ENCODE data around the gene TSPAN15. TPM values are rescaled to one million over a fixed set of nuclear protein-coding genes. Genes with fewer than 3 reads are reported as not detected.

TSPAN15 gene
- total RNA-seq, 2 experiments from 2014 or later, result 0.58 to 1.2 TPM

DNA sequence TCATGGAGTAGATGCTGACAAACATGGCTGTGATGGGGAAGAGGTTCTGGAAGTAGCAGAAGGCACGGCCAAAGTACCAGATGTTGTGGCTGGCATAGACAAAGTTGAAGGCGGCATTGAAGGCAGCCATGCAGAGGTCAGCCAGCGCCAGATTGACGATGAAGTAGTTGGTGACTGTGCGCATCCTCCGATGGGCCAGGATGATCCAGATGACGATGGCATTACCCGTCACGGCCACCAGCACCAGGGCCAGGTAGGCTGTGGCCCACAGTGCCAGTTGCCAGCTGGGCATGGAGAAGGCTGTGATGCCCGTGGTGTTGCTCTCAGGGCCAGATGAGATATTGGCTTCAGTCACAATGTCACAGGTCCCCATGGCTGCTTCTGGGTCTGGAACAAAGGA is 35.3 kb upstream of the TSPAN15 start:
- H3K27me3 Mint-ChIP-seq, result peaks cover 1% of the 10 kb centered on the region
- ATAC-seq, result no peak
- H3K9me3 Mint-ChIP-seq, result no peaks in the 10 kb centered on the region
- no peaks in the 10 kb centered on the region for H3K36me3 Mint-ChIP-seq (ENCODE audit: low read depth)
- no peak overlapping the region for H3K27ac Mint-ChIP-seq
- peaks cover 2% of the 10 kb centered on the region for H3K4me1 Mint-ChIP-seq (ENCODE audit: low read depth)
- CTCF ChIA-PET, result no interaction called here
- H3K4me3 Mint-ChIP-seq, result no peak overlapping the region
- DNase-seq, result no peak
- intact Hi-C loops (cut with micrococcal nuclease), result no loop called here
- POLR2A ChIA-PET, result interaction anchor here (0.8 kb wide), 1 partner anchor 55 kb away, joined by 3 read pairs; no protein-coding TSS in a partner anchor
- TF ChIP-seq, protein P1, sequence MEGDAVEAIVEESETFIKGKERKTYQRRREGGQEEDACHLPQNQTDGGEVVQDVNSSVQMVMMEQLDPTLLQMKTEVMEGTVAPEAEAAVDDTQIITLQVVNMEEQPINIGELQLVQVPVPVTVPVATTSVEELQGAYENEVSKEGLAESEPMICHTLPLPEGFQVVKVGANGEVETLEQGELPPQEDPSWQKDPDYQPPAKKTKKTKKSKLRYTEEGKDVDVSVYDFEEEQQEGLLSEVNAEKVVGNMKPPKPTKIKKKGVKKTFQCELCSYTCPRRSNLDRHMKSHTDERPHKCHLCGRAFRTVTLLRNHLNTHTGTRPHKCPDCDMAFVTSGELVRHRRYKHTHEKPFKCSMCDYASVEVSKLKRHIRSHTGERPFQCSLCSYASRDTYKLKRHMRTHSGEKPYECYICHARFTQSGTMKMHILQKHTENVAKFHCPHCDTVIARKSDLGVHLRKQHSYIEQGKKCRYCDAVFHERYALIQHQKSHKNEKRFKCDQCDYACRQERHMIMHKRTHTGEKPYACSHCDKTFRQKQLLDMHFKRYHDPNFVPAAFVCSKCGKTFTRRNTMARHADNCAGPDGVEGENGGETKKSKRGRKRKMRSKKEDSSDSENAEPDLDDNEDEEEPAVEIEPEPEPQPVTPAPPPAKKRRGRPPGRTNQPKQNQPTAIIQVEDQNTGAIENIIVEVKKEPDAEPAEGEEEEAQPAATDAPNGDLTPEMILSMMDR (IDR thresholded peaks at IDR 0.05), result no peak

DNA sequence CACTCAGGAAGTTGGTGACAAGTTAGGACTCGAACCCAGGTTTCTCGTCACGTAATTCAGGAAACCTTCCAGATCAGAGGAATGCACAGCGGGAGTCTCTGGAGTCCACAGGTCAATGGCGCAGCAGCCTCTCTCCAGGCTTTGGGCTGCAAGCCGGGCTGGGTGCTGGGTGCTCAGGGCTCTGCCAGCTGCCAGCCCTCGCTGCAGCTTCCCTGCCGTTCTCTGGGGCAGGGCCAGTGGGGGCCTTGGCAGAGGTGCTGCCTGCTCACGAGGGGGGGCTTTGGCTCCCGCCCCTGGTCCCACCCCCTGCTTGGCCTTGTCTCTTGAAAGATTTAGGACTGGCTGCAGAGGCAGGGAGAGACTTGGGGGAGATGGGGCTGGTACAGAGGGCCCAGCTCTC is 34.6 kb upstream of the TSPAN15 start, which contains the start of gene TACR2:
TACR2 (minus strand) TSS at position 224 of the 400 bp plus-strand sequence. CDS start 595 bp downstream, outside the sequence.
- ChIA-PET CTCF (interaction anchor here (1.3 to 1.7 kb wide), 2 partner anchors 8 to 179 kb away, joined by 3 to 8 read pairs; no protein-coding TSS in a partner anchor), POLR2A (interaction anchor here (0.6 to 0.8 kb wide), 2 partner anchors 56 to 82 kb away, joined by 3 read pairs; no protein-coding TSS in a partner anchor)
- TF ChIP-seq, protein P1 (IDR thresholded peaks at IDR 0.05), result no peak
- Mint-ChIP-seq H3K4me1 (ENCODE audit: low read depth) (peaks cover 2% of the 10 kb centered on the region), H3K36me3 (ENCODE audit: low read depth) (no peaks in the 10 kb centered on the region), H3K4me3 (no peak within 1 kb of the TSS), H3K9me3 (no peaks in the 10 kb centered on the region), H3K27me3 (peaks cover 1% of the 10 kb centered on the region), H3K27ac (no peak within 1 kb of the TSS)
- DNase-seq, result no peak
- intact Hi-C loops (cut with micrococcal nuclease), result no loop called here
- ATAC-seq, result no peak

DNA sequence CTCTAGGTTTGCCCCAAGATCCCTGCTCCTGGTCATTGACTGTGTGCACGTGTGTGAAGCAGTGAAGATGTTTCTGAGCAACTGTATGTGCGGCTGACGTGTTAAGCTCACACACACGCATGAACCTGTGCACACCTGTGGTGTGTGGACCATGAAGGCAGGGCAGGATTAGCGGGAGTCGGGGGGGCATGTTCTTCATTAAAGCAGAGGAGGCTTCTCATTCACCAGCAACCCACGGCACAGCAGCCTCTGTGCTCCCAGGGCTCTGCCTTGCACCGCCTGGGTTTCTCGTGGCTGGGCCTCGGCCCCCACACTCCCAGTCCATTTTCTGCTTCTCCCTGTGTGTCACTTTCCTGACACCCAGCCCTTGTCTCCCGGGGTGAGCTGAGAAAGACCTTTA is 33.7 kb upstream of the TSPAN15 start:
- H3K36me3 Mint-ChIP-seq (ENCODE audit: low read depth), result no peaks in the 10 kb centered on the region
- no peaks in the 10 kb centered on the region for H3K9me3 Mint-ChIP-seq
- CTCF ChIA-PET, result interaction anchor here (1.3 to 1.7 kb wide), 2 partner anchors 9 to 179 kb away, joined by 3 to 8 read pairs; no protein-coding TSS in a partner anchor
- DNase-seq (no peak), ATAC-seq (no peak)
- intact Hi-C loops (cut with micrococcal nuclease), result no loop called here
- no peak overlapping the region for H3K27ac Mint-ChIP-seq
- H3K4me1 Mint-ChIP-seq (ENCODE audit: low read depth), result peaks cover 2% of the 10 kb centered on the region
- peaks cover 1% of the 10 kb centered on the region for H3K27me3 Mint-ChIP-seq
- no peak overlapping the region for H3K4me3 Mint-ChIP-seq
- TF ChIP-seq, protein P1 (IDR thresholded peaks at IDR 0.05), result no peak
- POLR2A ChIA-PET, result no interaction called here

DNA sequence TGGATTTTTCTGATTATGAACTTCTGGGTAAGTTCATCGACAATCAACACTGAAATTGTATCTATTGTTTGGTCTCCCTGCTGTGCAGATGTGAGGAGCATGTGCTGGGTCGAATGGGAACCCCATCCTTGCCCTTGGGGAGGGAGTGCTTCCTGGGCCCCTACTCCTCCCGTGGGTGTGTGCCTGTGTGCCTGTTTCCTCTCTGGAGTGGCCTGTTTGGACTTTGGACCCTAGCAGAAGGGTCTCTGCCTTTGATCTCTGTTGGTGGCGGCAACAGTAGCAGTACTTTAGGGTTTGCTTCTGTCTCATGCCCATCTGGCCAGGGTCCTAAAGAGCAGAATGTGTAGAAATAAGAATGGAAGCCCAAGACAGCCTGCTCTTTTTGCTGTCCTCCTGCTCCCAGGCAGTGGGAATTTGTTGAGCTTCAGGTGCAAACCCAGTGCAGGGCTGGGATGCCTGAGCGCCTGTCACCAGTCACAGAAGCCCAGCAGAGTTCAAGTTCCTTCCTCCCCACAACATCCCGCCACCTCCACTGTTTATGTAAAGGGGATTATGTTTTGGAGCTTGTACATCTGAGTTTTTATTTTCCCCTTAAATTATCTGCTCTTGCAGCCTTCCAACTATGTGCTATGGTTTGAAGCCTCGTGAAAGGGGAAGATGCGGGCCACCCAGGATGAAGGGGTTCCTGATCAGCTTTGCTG is 33.1 kb upstream of the TSPAN15 start:
- POLR2A ChIA-PET, result no interaction called here
- H3K36me3 Mint-ChIP-seq (ENCODE audit: low read depth), result no peaks in the 10 kb centered on the region

More for the DNA sequence above, 33.1 kb upstream of the TSPAN15 start:
- DNase-seq (no peak), ATAC-seq (no peak)
- Mint-ChIP-seq H3K9me3 (no peaks in the 10 kb centered on the region), H3K4me3 (no peak overlapping the region), H3K27me3 (peaks cover 1% of the 10 kb centered on the region), H3K27ac (no peak overlapping the region), H3K4me1 (ENCODE audit: low read depth) (peaks cover under 1% of the 10 kb centered on the region)
- TF ChIP-seq, protein P1 (IDR thresholded peaks at IDR 0.05), result no peak
- intact Hi-C loops (cut with micrococcal nuclease), result no loop called here
- CTCF ChIA-PET, result interaction anchor here (1.2 to 1.7 kb wide), 2 partner anchors 97 to 180 kb away, joined by 3 to 8 read pairs; no protein-coding TSS in a partner anchor
